HepG2 (cell line): ENCODE results near the gene STK4. TPM values are rescaled to one million over a fixed set of nuclear protein-coding genes. Genes with fewer than 3 reads are reported as not detected.

Experiments
- RORA ChIP-seq: sonication (generic); formaldehyde crosslinking; IDR thresholded peaks from 2 replicates; pipeline ENCODE4 v1.5.0; 2020; ENCODE audit warnings: mild to moderate bottlenecking, missing genetic modification reagents, moderate library complexity
- ZNF101 ChIP-seq: sonication (generic); formaldehyde crosslinking; IDR thresholded peaks from 2 replicates; pipeline ENCODE4 v1.4.0; 2020; ENCODE audit warnings: mild to moderate bottlenecking, low read depth, missing genetic modification reagents, borderline replicate concordance
- ZNF660 ChIP-seq: sonication (generic); formaldehyde crosslinking; IDR thresholded peaks from 2 replicates; pipeline ENCODE4 v1.5.1; 2020; ENCODE audit warnings: mild to moderate bottlenecking, low read depth, missing genetic modification reagents, borderline replicate concordance
- polyA plus RNA-seq, 8 experiments: library from polyadenylated mRNA; depleted of rRNA in 3 of 8; stranded (reverse) in 7 of 8; unstranded in 1 of 8; fragments of >200 nt; fragmentation: Illumina TruSeq in 4 of 8; extraction: Trizol in 4 of 8; gene quantifications; 2 replicates each; pipeline versions ENCODE4 v1.2.1 to v1.2.3, GENCODE V29; 2011 to 2016; ENCODE audit warnings: low read depth in 4 of 8, missing spikeins in 1 of 8, mixed read lengths in 1 of 8; ENCODE audit not compliant: insufficient read depth in 1 of 8
- total RNA-seq, 5 experiments: library from RNA; depleted of rRNA; stranded (reverse); fragments of >200 nt; fragmentation: Illumina TruSeq; extraction: Trizol; gene quantifications; 2 replicates each; pipeline ENCODE4 v1.2.3, GENCODE V29; 2016; ENCODE audit warnings: low read depth in 1 of 5
- TF ChIP-seq, protein P1 (sequence below), 2 experiments: fragments of 450-650 bp in 1 of 2; sonication (generic) in 1 of 2; formaldehyde crosslinking in 1 of 2; IDR thresholded peaks; 2 replicates each; pipeline versions ENCODE4 v1.6.1 to v1.8.0; 2016 to 2022; ENCODE audit warnings: antibody characterized with exemption in 1 of 2, mild to moderate bottlenecking in 1 of 2, missing genetic modification reagents in 1 of 2
- TF ChIP-seq, protein P2 (sequence below): sonication (generic); formaldehyde crosslinking; IDR thresholded peaks from 2 replicates; pipeline ENCODE4 v1.8.0; 2022; ENCODE audit warnings: mild to moderate bottlenecking, missing genetic modification reagents, moderate library complexity
- TF ChIP-seq, protein P3 (sequence below): sonication (generic); formaldehyde crosslinking; conservative IDR thresholded peaks from 2 replicates; pipeline ENCODE4 v1.4.0; 2020; ENCODE audit warnings: mild to moderate bottlenecking, missing genetic modification reagents, moderate library complexity

The STK4 gene
- total and polyA plus RNA-seq, 2 of the 13 experiments (the other 11 are each of a cell fraction or from before 2014, with no cell fraction given) = 25.6 to 38.3 TPM

DNA sequence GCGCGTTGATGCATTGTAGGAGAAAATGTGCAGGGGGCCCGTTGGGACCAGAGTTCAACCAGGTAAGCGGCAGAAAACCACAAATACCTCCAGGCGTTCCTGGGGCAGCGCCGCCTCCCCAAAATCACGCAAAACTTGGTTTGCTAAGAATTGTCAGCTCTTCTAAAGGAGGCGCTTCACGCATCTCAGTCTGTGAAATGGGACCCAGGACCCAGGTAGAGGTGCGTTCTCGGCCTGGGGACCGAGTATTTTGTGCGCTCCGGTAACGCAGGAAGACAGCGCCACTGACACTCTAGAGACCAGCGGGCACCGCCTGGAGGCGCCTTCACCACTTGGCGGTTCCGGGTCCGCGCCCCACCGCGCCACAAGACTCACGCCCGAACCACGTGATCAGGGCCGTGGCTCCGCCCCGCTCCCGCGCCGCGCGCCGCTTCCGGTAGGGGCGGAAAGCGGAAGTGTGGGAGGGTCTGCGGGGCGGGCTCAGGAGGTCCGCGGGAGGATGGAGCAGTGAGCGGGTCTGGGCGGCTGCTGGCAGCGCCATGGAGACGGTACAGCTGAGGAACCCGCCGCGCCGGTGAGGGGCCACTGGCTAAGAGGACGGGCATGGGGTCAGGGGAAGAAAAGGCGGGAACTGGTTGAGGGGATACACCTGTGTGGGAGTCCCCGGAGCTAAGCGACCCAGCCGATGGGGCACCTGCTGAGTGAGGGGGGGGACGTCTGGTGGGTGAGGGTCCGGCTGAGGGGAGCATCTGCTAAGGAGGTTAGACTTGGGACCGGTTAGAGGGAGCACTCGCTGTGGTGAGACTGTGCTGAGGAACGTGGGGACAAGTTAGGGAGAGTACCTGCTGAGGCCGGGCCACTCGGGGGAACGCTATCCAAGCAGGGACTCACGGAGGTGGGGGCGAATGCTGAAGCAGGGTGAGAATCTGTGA, at the start of gene STK4 (continued):
- TF ChIP-seq, protein P1, sequence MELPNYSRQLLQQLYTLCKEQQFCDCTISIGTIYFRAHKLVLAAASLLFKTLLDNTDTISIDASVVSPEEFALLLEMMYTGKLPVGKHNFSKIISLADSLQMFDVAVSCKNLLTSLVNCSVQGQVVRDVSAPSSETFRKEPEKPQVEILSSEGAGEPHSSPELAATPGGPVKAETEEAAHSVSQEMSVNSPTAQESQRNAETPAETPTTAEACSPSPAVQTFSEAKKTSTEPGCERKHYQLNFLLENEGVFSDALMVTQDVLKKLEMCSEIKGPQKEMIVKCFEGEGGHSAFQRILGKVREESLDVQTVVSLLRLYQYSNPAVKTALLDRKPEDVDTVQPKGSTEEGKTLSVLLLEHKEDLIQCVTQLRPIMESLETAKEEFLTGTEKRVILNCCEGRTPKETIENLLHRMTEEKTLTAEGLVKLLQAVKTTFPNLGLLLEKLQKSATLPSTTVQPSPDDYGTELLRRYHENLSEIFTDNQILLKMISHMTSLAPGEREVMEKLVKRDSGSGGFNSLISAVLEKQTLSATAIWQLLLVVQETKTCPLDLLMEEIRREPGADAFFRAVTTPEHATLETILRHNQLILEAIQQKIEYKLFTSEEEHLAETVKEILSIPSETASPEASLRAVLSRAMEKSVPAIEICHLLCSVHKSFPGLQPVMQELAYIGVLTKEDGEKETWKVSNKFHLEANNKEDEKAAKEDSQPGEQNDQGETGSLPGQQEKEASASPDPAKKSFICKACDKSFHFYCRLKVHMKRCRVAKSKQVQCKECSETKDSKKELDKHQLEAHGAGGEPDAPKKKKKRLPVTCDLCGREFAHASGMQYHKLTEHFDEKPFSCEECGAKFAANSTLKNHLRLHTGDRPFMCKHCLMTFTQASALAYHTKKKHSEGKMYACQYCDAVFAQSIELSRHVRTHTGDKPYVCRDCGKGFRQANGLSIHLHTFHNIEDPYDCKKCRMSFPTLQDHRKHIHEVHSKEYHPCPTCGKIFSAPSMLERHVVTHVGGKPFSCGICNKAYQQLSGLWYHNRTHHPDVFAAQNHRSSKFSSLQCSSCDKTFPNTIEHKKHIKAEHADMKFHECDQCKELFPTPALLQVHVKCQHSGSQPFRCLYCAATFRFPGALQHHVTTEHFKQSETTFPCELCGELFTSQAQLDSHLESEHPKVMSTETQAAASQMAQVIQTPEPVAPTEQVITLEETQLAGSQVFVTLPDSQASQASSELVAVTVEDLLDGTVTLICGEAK (IDR thresholded peaks at IDR 0.05) = peak; percentile 67
- TF ChIP-seq, protein P1 (CRISPR knock-in tag; IDR thresholded peaks at IDR 0.05) = peak; percentile 81
- TF ChIP-seq, protein P2, sequence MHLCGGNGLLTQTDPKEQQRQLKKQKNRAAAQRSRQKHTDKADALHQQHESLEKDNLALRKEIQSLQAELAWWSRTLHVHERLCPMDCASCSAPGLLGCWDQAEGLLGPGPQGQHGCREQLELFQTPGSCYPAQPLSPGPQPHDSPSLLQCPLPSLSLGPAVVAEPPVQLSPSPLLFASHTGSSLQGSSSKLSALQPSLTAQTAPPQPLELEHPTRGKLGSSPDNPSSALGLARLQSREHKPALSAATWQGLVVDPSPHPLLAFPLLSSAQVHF (CRISPR knock-in tag) = 0 out of 2 replicates have a peak, but pooled peaks have one; percentile 68
- TF ChIP-seq RORA (CRISPR knock-in tag) (no peak), ZNF101 (CRISPR knock-in tag) (no peak), ZNF660 (peak; percentile 25; the same call in 1 of the 2 replicates)
- TF ChIP-seq, protein P3, sequence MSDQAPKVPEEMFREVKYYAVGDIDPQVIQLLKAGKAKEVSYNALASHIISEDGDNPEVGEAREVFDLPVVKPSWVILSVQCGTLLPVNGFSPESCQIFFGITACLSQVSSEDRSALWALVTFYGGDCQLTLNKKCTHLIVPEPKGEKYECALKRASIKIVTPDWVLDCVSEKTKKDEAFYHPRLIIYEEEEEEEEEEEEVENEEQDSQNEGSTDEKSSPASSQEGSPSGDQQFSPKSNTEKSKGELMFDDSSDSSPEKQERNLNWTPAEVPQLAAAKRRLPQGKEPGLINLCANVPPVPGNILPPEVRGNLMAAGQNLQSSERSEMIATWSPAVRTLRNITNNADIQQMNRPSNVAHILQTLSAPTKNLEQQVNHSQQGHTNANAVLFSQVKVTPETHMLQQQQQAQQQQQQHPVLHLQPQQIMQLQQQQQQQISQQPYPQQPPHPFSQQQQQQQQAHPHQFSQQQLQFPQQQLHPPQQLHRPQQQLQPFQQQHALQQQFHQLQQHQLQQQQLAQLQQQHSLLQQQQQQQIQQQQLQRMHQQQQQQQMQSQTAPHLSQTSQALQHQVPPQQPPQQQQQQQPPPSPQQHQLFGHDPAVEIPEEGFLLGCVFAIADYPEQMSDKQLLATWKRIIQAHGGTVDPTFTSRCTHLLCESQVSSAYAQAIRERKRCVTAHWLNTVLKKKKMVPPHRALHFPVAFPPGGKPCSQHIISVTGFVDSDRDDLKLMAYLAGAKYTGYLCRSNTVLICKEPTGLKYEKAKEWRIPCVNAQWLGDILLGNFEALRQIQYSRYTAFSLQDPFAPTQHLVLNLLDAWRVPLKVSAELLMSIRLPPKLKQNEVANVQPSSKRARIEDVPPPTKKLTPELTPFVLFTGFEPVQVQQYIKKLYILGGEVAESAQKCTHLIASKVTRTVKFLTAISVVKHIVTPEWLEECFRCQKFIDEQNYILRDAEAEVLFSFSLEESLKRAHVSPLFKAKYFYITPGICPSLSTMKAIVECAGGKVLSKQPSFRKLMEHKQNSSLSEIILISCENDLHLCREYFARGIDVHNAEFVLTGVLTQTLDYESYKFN (CRISPR knock-in tag) = peak; percentile 80
